Endothelial cell of umbilical vein (primary cell): Measurements from ENCODE around the gene NCLN. TPM values are rescaled to one million over a fixed set of nuclear protein-coding genes. Genes with fewer than 3 reads are reported as not detected.

ENCODE experiments used
- BruUV-seq: library from RNA; stranded (reverse); fragments of 400-500 nt; replicated peaks from 2 replicates; lab custom pipeline; 2021; lab: Mats Ljungman, UMichigan
- CTCF ChIA-PET: fragments of 300-600, 350-600 bp; sonication (Branson Sonifier 250); formaldehyde crosslinking; loops from one replicate; lab custom pipeline; 2021; ENCODE audit warnings: antibody characterized with exemption, inconsistent platforms; lab: Charles Lee
- POLR2A ChIA-PET: fragments of 300-600, 350-600 bp; sonication (Branson Sonifier 250); formaldehyde crosslinking; loops from one replicate; lab custom pipeline; 2021; ENCODE audit warnings: antibody characterized with exemption, inconsistent platforms; lab: Charles Lee
- DNase-seq: peaks from one replicate; pipeline ENCODE4 v3.0.0-alpha.2; 2011; ENCODE audit warnings: low read depth, low spot score
- FAIRE-seq: peaks from 2 replicates; lab custom pipeline; 2011; peaks lifted over from hg19 to GRCh38; lab: Jason Lieb, UNC
- H2AFZ ChIP-seq: 2 replicates; pipeline ENCODE4 v1.6.0; 2012; ENCODE audit warnings: low read depth, low read length, control low read depth, inconsistent platforms
- H3K27ac ChIP-seq: 2 replicates; pipeline ENCODE4 v1.5.1; 2011; ENCODE audit warnings: low read depth, mild to moderate bottlenecking, control low read depth, low read length, moderate library complexity; ENCODE audit not compliant: insufficient read depth
- H3K27me3 ChIP-seq, 2 experiments: 2 replicates each; pipeline versions ENCODE4 v1.6.0 to v1.6.1; 2011; ENCODE audit warnings: low read length in 2 of 2, mixed read lengths in 1 of 2; ENCODE audit not compliant: control insufficient read depth in 2 of 2, insufficient read depth in 2 of 2
- H3K36me3 ChIP-seq, 2 experiments: 2 replicates in 1 of 2; 3 replicates in 1 of 2; pipeline ENCODE4 v1.5.1; 2011; ENCODE audit warnings: low read length in 2 of 2, mild to moderate bottlenecking in 1 of 2, moderate library complexity in 1 of 2; ENCODE audit not compliant: control insufficient read depth in 2 of 2, insufficient read depth in 2 of 2; ENCODE audit errors: extremely low read depth in 1 of 2
- H3K4me1 ChIP-seq: 3 replicates; pipeline ENCODE4 v1.5.1; 2011; ENCODE audit warnings: mild to moderate bottlenecking, low read length; ENCODE audit not compliant: control insufficient read depth, insufficient read depth; ENCODE audit errors: extremely low read depth
- H3K4me2 ChIP-seq: 2 replicates; pipeline ENCODE4 v1.6.1; 2011; ENCODE audit warnings: low read length, control low read depth, mixed read lengths; ENCODE audit not compliant: insufficient read depth
- H3K4me3 ChIP-seq, 3 experiments: fragments of 200-600 bp in 1 of 3; sonication (generic), shearing (Covaris generic) in 1 of 3; replicated peaks in 1 of 3; 2 replicates each; pipeline ENCODE4 v1.5.1; 2011 to 2016; ENCODE audit warnings: control low read depth in 3 of 3, low read length in 3 of 3, mild to moderate bottlenecking in 2 of 3, inconsistent platforms in 1 of 3, low read depth in 1 of 3, moderate library complexity in 1 of 3; ENCODE audit not compliant: insufficient read depth in 1 of 3
- H3K79me2 ChIP-seq: 2 replicates; pipeline ENCODE4 v1.6.0; 2012; ENCODE audit warnings: low read length, inconsistent platforms; ENCODE audit not compliant: control insufficient read depth, insufficient read depth
- H3K9ac ChIP-seq: replicated peaks from 2 replicates; pipeline ENCODE3; 2011; ENCODE audit warnings: low read length, control low read depth; ENCODE audit not compliant: insufficient read depth; ENCODE audit errors: extremely low read depth
- H3K9me1 ChIP-seq: replicated peaks from 3 replicates; pipeline ENCODE4 v1.6.0; 2011; ENCODE audit warnings: mild to moderate bottlenecking, low read length; ENCODE audit not compliant: control insufficient read depth, insufficient read depth; ENCODE audit errors: extremely low read depth
- H3K9me3 ChIP-seq: replicated peaks from 2 replicates; pipeline ENCODE4 v1.5.1; 2012; ENCODE audit warnings: low read length, inconsistent platforms; ENCODE audit not compliant: control insufficient read depth, insufficient read depth
- H4K20me1 ChIP-seq: replicated peaks from 2 replicates; pipeline ENCODE3; 2011; ENCODE audit warnings: mild to moderate bottlenecking, low read length; ENCODE audit not compliant: control insufficient read depth, insufficient read depth; ENCODE audit errors: extremely low read depth
- EZH2 ChIP-seq: IDR thresholded peaks from 2 replicates; pipeline ENCODE4 v1.6.1; 2012; ENCODE audit warnings: borderline replicate concordance, low read depth, mild to moderate bottlenecking, moderate library complexity, low read length, inconsistent platforms; ENCODE audit not compliant: severe bottlenecking
- FOS ChIP-seq: IDR thresholded peaks from 2 replicates; pipeline ENCODE4 v1.6.1; 2011; ENCODE audit warnings: mild to moderate bottlenecking, low read length, moderate library complexity, borderline replicate concordance; ENCODE audit not compliant: insufficient read depth
- GATA2 ChIP-seq: IDR thresholded peaks from 2 replicates; pipeline ENCODE4 v1.7.0; 2011; ENCODE audit warnings: low read depth, mild to moderate bottlenecking, moderate library complexity, mixed read lengths, low read length; ENCODE audit not compliant: insufficient read length, insufficient read depth
- JUN ChIP-seq: IDR thresholded peaks from 2 replicates; pipeline ENCODE4 v1.6.1; 2011; ENCODE audit warnings: borderline replicate concordance, low read depth; ENCODE audit not compliant: insufficient read length, insufficient read depth
- MAX ChIP-seq: IDR thresholded peaks from 2 replicates; pipeline ENCODE4 v1.6.1; 2011; ENCODE audit not compliant: insufficient read depth, insufficient read length
- POLR2A ChIP-seq: IDR thresholded peaks from 2 replicates; pipeline ENCODE4 v1.6.1; 2012; ENCODE audit warnings: low read depth, mild to moderate bottlenecking, control low read depth, low read length
- POLR2AphosphoS5 ChIP-seq: IDR thresholded peaks from 2 replicates; pipeline ENCODE4 v1.6.1; 2012; ENCODE audit warnings: low read depth, mild to moderate bottlenecking, control low read depth, low read length, moderate library complexity; ENCODE audit not compliant: insufficient read depth
- dilution Hi-C: fragments of 300-500 bp; cut with MboI; formaldehyde crosslinking; loops from one replicate; pipeline ENCODE4 v1.15.0; 2019; ENCODE audit warnings: low sequenced_read_pairs; ENCODE audit not compliant: extremely low pct_ligation_motif_present
- intact Hi-C: fragments of 100-400 bp; cut with micrococcal nuclease; formaldehyde crosslinking; loops from one replicate; pipeline ENCODE4 v1.10.0; 2022
- polyA plus RNA-seq, 4 experiments: library from polyadenylated mRNA; depleted of rRNA in 3 of 4; stranded (reverse) in 3 of 4; unstranded in 1 of 4; fragments of >200 nt; gene quantifications; 2 replicates each; pipeline versions ENCODE4 v1.2.1 to v1.2.3, GENCODE V29; 2011 to 2012; ENCODE audit warnings: missing spikeins in 1 of 4
- total RNA-seq: library from RNA; stranded (reverse); gene quantifications from 2 replicates; pipeline ENCODE4 v1.2.3, GENCODE V29; 2021
- TF ChIP-seq, protein P1 (sequence below), 2 donors: IDR thresholded peaks; 1 replicate in 1 of 2; 2 replicates in 1 of 2; pipeline ENCODE4 v1.5.1; 2011; ENCODE audit warnings: low read length in 2 of 2, mild to moderate bottlenecking in 2 of 2, moderate library complexity in 2 of 2, control low read depth in 1 of 2, inconsistent platforms in 1 of 2, low read depth in 1 of 2; ENCODE audit not compliant: insufficient read depth in 1 of 2; ENCODE audit errors: extremely low read depth in 1 of 2

The NCLN gene
- total and polyA plus RNA-seq, 2 donors (not counting 3 experiments of a cell fraction or from before 2014, with no cell fraction given): 97.2 to 102 TPM

DNA sequence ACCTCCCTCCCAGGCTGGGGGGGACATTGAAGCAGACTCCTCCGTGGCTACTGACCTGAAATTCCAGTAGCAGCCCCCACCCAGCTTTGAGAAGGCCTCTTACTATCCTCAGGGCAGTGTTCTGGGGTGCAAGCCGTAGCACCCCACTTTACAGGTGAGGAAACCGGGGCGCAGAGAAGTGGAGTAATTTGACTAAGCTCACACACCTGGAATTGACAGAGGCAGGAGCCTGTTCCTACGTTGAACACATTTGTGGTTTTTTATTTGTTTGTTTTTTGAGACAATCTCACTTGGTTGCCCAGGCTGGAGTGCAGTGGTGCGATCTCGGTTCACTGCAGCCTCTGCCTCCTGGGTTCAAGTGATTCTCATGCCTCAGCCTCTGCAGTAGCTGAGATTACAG lies 21.8 kb upstream of the NCLN start:
- H3K9me3 ChIP-seq: no peaks in the 10 kb centered on the region
- no peaks in the 10 kb centered on the region for H3K36me3 ChIP-seq
- H2AFZ ChIP-seq: no peak overlapping the region
- no peaks in the 10 kb centered on the region for H4K20me1 ChIP-seq
- DNase-seq: no peak
- no peaks in the 10 kb centered on the region for H3K9me1 ChIP-seq
- no peak overlapping the region for H3K9ac ChIP-seq
- H3K79me2 ChIP-seq: no peaks in the 10 kb centered on the region
- no peak overlapping the region for H3K4me2 ChIP-seq
- no peak for FAIRE-seq
- dilution Hi-C loops: no loop called here
- no peak overlapping the region for H3K27ac ChIP-seq
- no TSS peak for BruUV-seq
- H3K4me1 ChIP-seq: peaks cover 6% of the 10 kb centered on the region
- TF ChIP-seq GATA2 (no peak), POLR2AphosphoS5 (no peak), JUN (no peak), MAX (no peak), EZH2 (no peak), FOS (no peak), POLR2A (no peak)
- TF ChIP-seq, protein P1, sequence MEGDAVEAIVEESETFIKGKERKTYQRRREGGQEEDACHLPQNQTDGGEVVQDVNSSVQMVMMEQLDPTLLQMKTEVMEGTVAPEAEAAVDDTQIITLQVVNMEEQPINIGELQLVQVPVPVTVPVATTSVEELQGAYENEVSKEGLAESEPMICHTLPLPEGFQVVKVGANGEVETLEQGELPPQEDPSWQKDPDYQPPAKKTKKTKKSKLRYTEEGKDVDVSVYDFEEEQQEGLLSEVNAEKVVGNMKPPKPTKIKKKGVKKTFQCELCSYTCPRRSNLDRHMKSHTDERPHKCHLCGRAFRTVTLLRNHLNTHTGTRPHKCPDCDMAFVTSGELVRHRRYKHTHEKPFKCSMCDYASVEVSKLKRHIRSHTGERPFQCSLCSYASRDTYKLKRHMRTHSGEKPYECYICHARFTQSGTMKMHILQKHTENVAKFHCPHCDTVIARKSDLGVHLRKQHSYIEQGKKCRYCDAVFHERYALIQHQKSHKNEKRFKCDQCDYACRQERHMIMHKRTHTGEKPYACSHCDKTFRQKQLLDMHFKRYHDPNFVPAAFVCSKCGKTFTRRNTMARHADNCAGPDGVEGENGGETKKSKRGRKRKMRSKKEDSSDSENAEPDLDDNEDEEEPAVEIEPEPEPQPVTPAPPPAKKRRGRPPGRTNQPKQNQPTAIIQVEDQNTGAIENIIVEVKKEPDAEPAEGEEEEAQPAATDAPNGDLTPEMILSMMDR (IDR thresholded peaks at IDR 0.05; ENCODE audit: extremely low read depth in 1 of 2, insufficient read depth in 1 of 2, low read depth in 1 of 2, low read length in 2 of 2): no peak
- no peak overlapping the region for H3K4me3 ChIP-seq
- intact Hi-C loops: loop anchor here (1.0 kb wide), 6 partner anchors 18 to 214 kb away; no protein-coding TSS in a partner anchor
- no peaks in the 10 kb centered on the region for H3K27me3 ChIP-seq
- ChIA-PET CTCF (interaction anchor here (0.6 to 10.1 kb wide), 6 partner anchors 19 to 209 kb away, joined by 3 to 177 read pairs (median 3); no protein-coding TSS in a partner anchor), POLR2A (no interaction called here)
